Immature natural killer cell (primary cell): ENCODE measurements around the gene FOXO3. TPM values are rescaled to one million over a fixed set of nuclear protein-coding genes. Genes with fewer than 3 reads are reported as not detected.
A peak's percentile ranks its signal among the peaks of the same experiment; 100 is the strongest.

Experiments used
- DNase-seq, 3 donors: peaks; one replicate each; pipeline ENCODE4 v3.0.0; 2022; ENCODE audit warnings: mixed read lengths in 1 of 3
- H3K27ac Mint-ChIP-seq, 6 donors: one replicate each; pipeline ENCODE4 v1.8.0; 2020; ENCODE audit warnings: mixed read lengths in 6 of 6, mild to moderate bottlenecking in 5 of 6, inconsistent platforms in 4 of 6, moderate library complexity in 3 of 6
- H3K27me3 Mint-ChIP-seq, 3 donors: one replicate each; pipeline ENCODE4 v1.8.0; 2020 to 2021; ENCODE audit warnings: low read depth in 3 of 3, mild to moderate bottlenecking in 3 of 3, mixed read lengths in 3 of 3, moderate library complexity in 3 of 3, inconsistent platforms in 1 of 3
- H3K36me3 Mint-ChIP-seq, 3 donors: one replicate each; pipeline ENCODE4 v1.8.0; 2020; ENCODE audit warnings: mixed read lengths in 3 of 3, inconsistent platforms in 2 of 3, mild to moderate bottlenecking in 2 of 3
- H3K4me1 Mint-ChIP-seq, 2 donors: one replicate each; pipeline ENCODE4 v1.8.0; 2020; ENCODE audit warnings: inconsistent platforms in 2 of 2, mild to moderate bottlenecking in 2 of 2, mixed read lengths in 2 of 2, moderate library complexity in 1 of 2
- H3K4me3 Mint-ChIP-seq, 5 donors: one replicate each; pipeline ENCODE4 v1.8.0; 2020; ENCODE audit warnings: mild to moderate bottlenecking in 5 of 5, mixed read lengths in 5 of 5, inconsistent platforms in 3 of 5, moderate library complexity in 3 of 5
- H3K9me3 Mint-ChIP-seq, 6 donors: one replicate each; pipeline ENCODE4 v1.8.0; 2020; ENCODE audit warnings: mild to moderate bottlenecking in 6 of 6, mixed read lengths in 6 of 6, inconsistent platforms in 4 of 6, moderate library complexity in 3 of 6
- polyA plus RNA-seq, 3 donors: library from polyadenylated mRNA; unstranded; fragments of 300-500 nt; fragmentation: Illumina TruSeq; gene quantifications; one replicate each; pipeline ENCODE4 v1.2.3, GENCODE V29; 2021

Gene FOXO3
- polyA plus RNA-seq, 3 donors from 2014 or later, result 20.3 to 41.3 (median 36.4) TPM

DNA sequence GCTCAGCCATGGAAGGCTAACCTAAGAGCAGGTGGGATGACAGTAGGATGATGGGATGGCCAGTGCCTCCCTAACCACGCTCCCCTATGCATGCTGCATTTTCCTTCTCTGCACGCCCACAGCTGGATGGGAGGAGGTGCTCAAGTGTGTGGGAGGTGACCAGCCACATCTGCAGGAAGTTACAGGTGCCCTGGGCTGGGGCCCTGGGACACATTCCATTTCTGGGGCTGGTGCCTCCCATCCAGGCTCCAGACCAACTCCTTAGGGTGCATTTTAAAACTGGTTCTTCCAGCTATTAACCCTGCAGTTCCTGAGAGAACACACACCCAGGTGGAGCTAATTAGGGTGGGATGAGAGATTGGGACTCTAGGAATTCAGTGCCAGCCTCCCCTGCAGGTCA lies 152.2 kb downstream of the FOXO3 start:
- no peaks in the 10 kb centered on the region for H3K9me3 Mint-ChIP-seq
- no peak for DNase-seq
- peaks cover 0 to 7% (median 5%) of the 10 kb centered on the region in 3 donors for H3K27me3 Mint-ChIP-seq
- peak overlapping the region in 1 of 6 donors; percentile 51 for H3K27ac Mint-ChIP-seq
- no peaks in the 10 kb centered on the region for H3K36me3 Mint-ChIP-seq
- H3K4me1 Mint-ChIP-seq, result peaks cover 25 to 27% of the 10 kb centered on the region in 2 donors
- H3K4me3 Mint-ChIP-seq, result no peak overlapping the region

DNA sequence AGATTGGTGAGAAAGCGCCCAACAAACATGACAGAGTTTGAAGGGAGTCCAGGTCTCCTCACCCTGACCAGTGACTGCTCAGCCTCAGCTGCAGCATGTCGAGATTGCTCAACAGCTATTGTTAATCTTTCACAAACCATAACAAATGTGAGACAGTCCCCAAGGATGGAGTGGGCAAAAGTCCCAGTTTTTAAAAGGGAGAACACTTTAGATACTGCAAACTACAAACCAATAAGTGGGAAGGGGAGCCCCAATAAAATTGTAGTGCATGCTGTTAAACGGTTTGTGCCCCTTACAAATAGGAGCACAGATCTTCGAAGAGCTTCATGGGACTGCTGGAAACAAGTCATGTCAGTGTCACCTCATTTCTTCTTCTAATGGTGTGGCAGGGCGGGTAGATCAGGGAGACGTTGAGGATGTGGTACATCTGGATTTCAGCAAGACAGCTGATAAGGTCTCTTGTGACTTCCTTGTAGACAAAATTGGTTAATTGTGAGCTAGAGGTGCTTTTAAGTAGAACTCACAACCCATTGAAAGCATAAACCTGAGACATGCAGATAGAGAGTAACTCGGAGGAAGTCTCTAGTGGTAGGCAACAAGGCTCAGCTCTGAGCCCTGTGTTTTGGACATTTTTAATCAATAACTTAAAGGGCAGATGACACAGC lies 153.5 kb downstream of the FOXO3 start:
- peak overlapping the region in 4 of 5 donors; percentile 32 to 82 (median 52) for H3K4me3 Mint-ChIP-seq
- peak; percentile 21 to 45 (median 30) for DNase-seq

DNA sequence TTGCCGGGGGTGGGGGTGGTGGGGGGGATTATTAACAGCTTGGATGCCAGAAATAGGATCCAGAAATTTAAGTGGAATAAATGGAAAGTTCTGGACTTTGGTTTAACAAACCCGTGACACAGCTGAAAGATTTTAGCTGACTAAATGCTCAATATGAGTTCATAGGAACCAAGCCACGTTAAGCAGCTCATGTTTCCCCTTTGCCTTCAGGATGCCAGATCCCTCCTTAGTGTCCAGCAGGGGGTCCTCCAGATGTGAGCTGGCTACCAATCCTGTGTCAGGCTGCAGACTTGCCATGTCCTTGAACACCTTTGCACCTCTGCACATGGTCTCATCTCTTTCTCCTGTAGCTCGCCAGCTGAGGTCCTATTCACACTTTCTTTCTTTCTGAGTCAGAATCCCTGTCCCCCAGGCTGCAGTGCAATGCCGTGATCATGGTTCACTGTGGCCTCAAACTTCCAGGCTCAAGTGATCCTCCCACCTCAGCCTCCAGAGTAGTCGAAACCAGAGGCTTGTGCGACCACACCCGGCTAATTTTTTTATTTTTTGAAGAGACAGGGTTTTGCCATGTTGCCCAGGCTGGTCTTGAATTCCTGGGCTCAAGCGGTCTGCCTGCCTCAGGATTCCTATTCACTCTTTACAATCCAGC lies 154.2 kb downstream of the FOXO3 start:
- peak overlapping the region in 5 of 6 donors; percentile 18 to 85 (median 71) for H3K27ac Mint-ChIP-seq
- no peak for DNase-seq
- peak overlapping the region in 4 of 5 donors; percentile 32 to 82 (median 52) for H3K4me3 Mint-ChIP-seq

More for the DNA sequence above, 153.5 kb downstream of the FOXO3 start:
- Mint-ChIP-seq H3K27ac (peak overlapping the region in 5 of 6 donors; percentile 18 to 85 (median 71)), H3K4me1 (peaks cover 25 to 27% of the 10 kb centered on the region in 2 donors), H3K9me3 (no peaks in the 10 kb centered on the region), H3K27me3 (peaks cover 0 to 9% (median 5%) of the 10 kb centered on the region in 3 donors), H3K36me3 (no peaks in the 10 kb centered on the region)

DNA sequence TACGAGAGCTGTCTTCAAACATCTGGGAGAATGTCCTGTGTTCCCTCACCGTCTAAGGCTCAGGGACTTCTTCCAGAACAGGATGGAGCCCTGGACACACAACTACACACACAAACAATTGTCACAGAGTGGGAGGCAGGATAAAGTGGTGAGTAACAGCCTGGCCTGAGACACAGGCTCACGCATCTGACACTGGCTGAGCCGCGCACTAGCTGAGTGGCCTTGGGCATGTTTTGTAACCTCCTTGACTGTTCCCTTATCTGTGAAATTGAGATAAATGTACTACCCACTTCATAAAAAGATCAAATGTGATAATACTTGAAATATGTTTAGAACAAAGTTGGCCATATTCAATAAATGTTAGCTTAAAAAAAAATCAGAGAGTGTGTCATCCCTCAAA lies 155.1 kb downstream of the FOXO3 start:
- Mint-ChIP-seq H3K27me3 (peaks cover 2 to 9% (median 3%) of the 10 kb centered on the region in 3 donors), H3K36me3 (no peaks in the 10 kb centered on the region), H3K4me3 (peak overlapping the region in 1 of 5 donors; percentile 68), H3K9me3 (no peaks in the 10 kb centered on the region), H3K27ac (peak overlapping the region in 3 of 6 donors; percentile 35 to 64 (median 40)), H3K4me1 (peaks cover 25 to 27% of the 10 kb centered on the region in 2 donors)
- DNase-seq, result no peak

More for the DNA sequence above, 154.2 kb downstream of the FOXO3 start:
- Mint-ChIP-seq H3K4me1 (peaks cover 25 to 27% of the 10 kb centered on the region in 2 donors), H3K27me3 (peaks cover 0 to 9% (median 3%) of the 10 kb centered on the region in 3 donors), H3K9me3 (no peaks in the 10 kb centered on the region), H3K36me3 (no peaks in the 10 kb centered on the region)

DNA sequence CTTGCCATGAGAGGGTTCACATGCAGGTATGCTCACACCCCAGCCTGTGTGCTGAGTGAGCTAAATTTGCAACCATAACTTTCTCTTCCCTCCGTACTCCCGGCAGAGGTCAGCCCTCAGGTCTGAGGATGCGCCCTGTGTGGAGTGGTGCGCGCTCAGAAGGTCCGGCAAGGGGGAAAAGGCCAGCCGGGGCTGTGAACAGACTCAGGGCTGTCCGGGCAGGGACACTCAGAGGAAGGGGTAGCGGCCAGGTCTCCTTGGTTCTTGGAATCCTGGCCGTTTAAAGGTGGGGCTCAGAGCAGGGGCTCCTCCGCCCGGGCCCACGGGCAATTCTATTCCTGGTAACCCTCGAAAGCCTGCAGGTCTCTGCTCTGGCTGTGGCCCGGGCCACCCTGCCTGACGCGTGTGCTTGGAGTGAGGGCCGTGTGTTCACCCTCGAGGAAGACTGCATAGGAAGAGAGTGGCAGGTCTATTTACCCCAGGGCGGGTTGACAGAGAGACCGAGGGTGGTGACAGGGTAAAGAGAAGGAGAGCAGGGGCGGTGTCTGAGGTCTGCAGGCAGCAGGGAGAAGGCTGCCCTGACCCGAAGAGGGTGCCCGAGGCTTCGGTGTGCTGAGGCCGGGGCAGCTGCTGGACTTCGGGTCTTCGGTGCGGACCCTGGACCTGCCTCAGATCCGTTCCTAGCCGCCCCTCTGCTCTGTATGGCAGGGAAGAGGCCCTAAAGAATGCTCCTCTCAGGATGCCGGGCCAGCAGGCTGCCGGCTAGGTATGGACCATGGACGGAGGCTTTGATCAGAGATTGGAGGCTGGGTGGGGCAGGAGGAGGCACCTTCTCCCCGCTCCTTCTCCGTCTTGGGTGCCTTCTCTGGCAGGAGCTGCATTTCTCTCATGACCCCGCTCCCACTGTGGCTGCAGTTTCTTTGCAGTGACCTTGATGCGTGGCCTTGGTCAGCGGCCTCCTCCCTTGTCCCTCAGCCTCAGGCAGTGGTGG lies 156.4 kb downstream of the FOXO3 start:
- H3K36me3 Mint-ChIP-seq, result no peaks in the 10 kb centered on the region
- H3K27me3 Mint-ChIP-seq, result peaks cover 2 to 10% (median 3%) of the 10 kb centered on the region in 3 donors
- DNase-seq, result no peak
- H3K4me3 Mint-ChIP-seq, result no peak overlapping the region
- H3K9me3 Mint-ChIP-seq, result no peaks in the 10 kb centered on the region
- H3K4me1 Mint-ChIP-seq, result peaks cover 25 to 27% of the 10 kb centered on the region in 2 donors
- no peak overlapping the region for H3K27ac Mint-ChIP-seq

DNA sequence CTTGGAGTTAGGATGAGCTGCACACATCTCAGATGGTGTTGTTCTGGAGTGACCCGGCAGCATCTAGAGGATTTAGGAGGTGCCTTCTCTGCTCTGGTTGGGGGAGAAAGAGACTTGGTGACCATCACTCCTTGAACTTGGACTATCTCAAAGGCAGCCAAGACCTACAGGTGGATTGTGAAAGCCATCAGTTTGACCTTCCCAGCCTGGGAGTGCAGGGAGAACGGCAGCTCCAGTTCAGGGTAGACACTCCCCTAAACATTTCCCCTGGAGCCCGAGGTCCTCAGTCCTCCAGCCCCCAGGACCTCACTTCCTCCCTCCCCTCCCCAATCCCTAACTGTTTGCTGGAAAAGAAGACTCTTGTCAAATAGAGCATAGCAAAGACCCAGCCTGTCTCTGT lies 158.8 kb downstream of the FOXO3 start:
- peaks cover 0 to 10% (median 2%) of the 10 kb centered on the region in 3 donors for H3K27me3 Mint-ChIP-seq
- DNase-seq, result no peak
- H3K4me1 Mint-ChIP-seq, result peaks cover 15 to 16% of the 10 kb centered on the region in 2 donors
- H3K9me3 Mint-ChIP-seq, result peaks cover 0 to 11% (median 6%) of the 10 kb centered on the region in 6 donors
- H3K4me3 Mint-ChIP-seq, result no peak overlapping the region
- H3K36me3 Mint-ChIP-seq, result peaks cover 3 to 8% (median 3%) of the 10 kb centered on the region in 3 donors
- no peak overlapping the region for H3K27ac Mint-ChIP-seq

DNA sequence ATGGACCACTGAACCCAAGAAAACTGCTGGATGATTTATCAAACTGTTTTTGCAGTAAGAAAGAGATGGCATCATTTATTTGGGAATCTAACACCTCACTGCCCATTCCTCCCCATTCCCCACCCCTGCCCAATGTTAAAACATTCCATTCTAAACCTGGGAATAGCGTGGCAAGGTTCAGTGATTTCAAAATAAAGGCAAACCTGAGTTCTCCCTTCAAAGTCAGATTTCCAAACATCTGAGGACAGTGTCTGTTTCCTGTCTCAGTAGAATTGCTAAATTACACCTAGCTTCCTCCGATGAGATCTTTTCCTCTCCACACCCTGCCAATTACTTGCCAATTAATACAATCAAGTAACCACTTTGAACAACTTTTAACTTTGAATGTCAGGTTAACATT lies 160.1 kb downstream of the FOXO3 start:
- peaks cover 0 to 4% (median 2%) of the 10 kb centered on the region in 3 donors for H3K27me3 Mint-ChIP-seq
- no peak for DNase-seq
- no peak overlapping the region for H3K4me3 Mint-ChIP-seq
- H3K36me3 Mint-ChIP-seq, result peaks cover 3 to 8% (median 3%) of the 10 kb centered on the region in 3 donors
- H3K4me1 Mint-ChIP-seq, result peaks cover 1 to 3% of the 10 kb centered on the region in 2 donors
- no peak overlapping the region for H3K27ac Mint-ChIP-seq
- H3K9me3 Mint-ChIP-seq, result peaks cover 0 to 11% (median 6%) of the 10 kb centered on the region in 6 donors

DNA sequence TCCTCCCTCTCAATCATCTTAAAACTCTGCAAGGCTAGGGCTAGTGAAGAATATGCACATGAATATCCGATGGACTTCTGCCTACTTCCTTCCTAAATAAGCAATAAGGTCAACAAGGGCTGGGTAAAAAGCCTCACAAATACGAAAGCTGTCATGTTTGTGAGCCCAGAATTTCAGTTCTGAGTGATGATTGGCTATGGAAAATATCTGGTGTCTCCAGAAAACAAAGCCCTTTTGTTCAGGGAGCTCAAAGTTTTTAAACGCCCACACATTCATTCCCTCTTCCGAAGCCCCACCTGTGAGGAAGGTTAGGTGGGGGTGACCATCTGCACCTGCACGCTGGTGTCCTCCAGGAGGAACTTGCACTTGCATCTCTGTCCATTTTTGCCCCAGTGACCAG lies 160.6 kb downstream of the FOXO3 start:
- Mint-ChIP-seq H3K27me3 (peaks cover 0 to 4% (median 2%) of the 10 kb centered on the region in 3 donors), H3K9me3 (peaks cover 0 to 11% (median 6%) of the 10 kb centered on the region in 6 donors), H3K36me3 (peaks cover 3 to 8% (median 3%) of the 10 kb centered on the region in 3 donors), H3K4me1 (no peaks in the 10 kb centered on the region), H3K4me3 (no peak overlapping the region), H3K27ac (no peak overlapping the region)
- DNase-seq, result no peak

DNA sequence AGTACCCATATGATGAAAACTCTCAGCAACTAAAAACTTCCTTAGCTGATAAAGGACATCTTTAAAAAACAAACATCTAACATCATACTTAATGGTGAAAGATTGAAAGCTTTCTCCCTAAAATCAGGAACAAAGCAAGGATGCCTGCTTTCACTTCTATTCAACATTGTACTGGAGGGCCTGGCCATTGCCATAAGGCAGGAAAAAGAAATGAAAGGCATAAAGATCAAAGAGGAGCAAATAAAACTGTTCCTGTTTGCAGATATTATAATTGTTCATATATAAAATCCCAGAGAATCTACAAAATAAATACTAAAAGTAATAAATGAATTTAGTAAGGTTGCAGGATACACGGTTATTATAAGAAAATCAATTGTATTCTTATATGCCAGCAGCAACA lies 162.9 kb downstream of the FOXO3 start:
- Mint-ChIP-seq H3K36me3 (peaks cover 3 to 8% (median 3%) of the 10 kb centered on the region in 3 donors), H3K27ac (no peak overlapping the region), H3K27me3 (peaks cover 0 to 2% (median 2%) of the 10 kb centered on the region in 3 donors), H3K4me3 (no peak overlapping the region), H3K9me3 (peaks cover 0 to 11% (median 7%) of the 10 kb centered on the region in 6 donors), H3K4me1 (no peaks in the 10 kb centered on the region)
- no peak for DNase-seq

DNA sequence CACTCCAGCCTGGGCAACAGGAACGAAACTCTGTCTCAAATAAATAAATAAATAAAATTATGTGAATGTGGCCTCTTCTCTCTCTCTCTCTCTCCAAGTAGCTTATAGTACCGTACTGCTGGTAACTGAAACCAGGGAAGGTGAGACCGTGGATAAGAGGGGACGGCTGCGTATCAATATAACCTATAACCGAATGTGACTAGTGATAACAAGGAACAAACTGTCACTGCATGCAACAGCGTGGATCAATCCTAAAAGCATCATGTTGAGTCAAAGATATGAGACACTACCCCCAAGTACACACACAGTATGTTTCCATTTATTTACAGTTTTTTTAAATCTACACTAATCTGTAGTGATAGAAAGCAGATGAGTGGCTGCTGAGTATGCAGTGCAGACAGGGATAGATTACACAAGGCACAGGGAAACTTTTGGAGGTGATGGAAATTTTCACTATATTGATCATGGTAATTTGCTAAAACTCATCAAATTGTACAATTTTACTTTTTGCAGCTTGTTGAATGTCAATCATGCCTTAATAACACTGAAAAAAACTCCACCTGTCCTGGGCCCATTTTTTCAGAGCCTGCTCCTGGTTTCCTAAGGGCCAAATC lies 166.1 kb downstream of the FOXO3 start:
- Mint-ChIP-seq H3K4me3 (no peak overlapping the region), H3K27me3 (no peaks in the 10 kb centered on the region)
- no peak for DNase-seq

DNA sequence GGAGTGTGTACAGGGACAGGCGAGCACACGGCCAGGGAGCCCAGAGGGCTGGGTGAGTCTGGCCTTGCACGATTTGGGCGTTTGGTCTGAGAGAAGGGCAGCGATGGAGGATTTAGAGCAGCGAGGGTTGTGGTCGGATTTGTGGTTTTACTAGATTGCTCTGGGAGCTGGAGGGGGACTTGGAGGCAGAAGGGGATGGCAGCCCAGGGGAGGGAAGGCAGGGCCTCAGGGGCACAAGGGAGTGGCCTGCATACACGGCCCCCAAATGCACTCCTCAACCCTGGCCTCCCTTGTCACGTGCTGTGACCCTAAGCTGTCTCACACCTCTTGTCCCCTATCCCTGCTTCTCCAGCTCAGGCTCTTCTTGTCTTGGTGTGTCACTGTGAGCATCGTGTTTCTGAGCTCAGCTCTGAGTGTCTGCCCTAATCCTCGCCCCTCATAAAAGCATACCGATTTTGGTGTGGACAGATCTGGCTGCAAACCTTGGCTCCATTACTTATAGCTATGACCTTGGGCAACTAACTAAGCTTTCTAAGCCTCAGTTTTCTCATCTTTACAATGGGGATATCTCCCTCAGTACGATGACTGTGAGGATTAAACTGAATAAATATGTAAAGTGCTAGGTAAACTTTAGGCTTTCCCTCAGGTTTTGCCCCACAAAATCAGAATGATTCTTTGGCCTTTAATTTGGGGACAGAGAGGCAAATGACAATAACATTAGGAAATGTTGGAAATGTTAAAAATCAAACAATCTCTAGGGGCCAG lies 167.4 kb downstream of the FOXO3 start:
- no peak for DNase-seq
- Mint-ChIP-seq H3K4me1 (no peaks in the 10 kb centered on the region), H3K27ac (no peak overlapping the region), H3K27me3 (peaks cover 0 to 4% (median 0%) of the 10 kb centered on the region in 3 donors), H3K36me3 (peaks cover 1 to 5% (median 2%) of the 10 kb centered on the region in 3 donors), H3K9me3 (peaks cover 0 to 9% (median 4%) of the 10 kb centered on the region in 6 donors), H3K4me3 (no peak overlapping the region)

More for the DNA sequence above, 166.1 kb downstream of the FOXO3 start:
- Mint-ChIP-seq H3K9me3 (peaks cover 0 to 11% (median 7%) of the 10 kb centered on the region in 6 donors), H3K27ac (no peak overlapping the region), H3K4me1 (no peaks in the 10 kb centered on the region), H3K36me3 (peaks cover 3 to 8% (median 3%) of the 10 kb centered on the region in 3 donors)

DNA sequence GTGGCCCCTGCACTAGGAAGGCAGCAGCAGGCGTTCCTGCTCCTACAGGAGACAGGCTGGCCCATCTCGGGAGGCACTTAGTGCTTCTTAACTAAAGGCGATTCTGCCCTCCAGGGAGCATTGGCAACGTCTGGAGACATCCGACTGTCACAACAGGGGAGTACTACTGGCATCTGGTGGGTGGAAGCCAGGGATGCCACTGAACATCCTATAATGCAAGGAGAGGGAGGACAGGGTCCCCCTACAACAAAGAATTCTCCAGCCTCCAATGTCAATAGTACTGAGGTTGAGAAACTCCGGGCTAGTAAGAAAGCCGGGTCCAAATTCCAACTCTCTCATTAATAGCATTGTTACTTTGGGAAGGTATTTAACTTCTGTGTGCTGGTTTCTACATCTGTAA lies 168.1 kb downstream of the FOXO3 start:
- Mint-ChIP-seq H3K27ac (peak overlapping the region in 1 of 6 donors; percentile 34), H3K9me3 (peaks cover 0 to 4% (median 1%) of the 10 kb centered on the region in 6 donors), H3K27me3 (peaks cover 0 to 6% (median 0%) of the 10 kb centered on the region in 3 donors), H3K36me3 (no peaks in the 10 kb centered on the region), H3K4me1 (no peaks in the 10 kb centered on the region), H3K4me3 (no peak overlapping the region)
- no peak for DNase-seq
